Measurements from ENCODE around the gene PLAC1.

The PLAC1 gene

DNA sequence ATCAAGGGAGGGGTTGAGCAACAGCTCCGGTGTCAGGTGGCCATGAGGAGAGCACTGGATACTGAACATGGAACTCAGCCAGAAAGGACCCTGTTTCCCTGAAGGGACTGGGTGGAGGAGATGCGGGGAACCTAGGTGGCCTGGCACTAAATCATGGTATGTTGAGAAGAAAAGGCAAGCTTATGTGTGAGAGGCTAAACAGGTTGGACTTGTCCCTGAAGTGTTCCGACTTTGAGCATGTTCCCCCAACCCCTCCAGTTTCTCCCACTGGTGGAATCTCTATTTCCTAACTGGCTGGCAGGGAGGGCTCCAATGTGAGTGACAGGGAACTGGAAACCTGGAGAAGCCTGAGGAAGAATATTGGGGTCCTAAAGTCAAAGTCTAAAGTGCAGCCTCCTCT lies 69.5 kb downstream of the PLAC1 start:
- DNase-seq, result no peak

DNA sequence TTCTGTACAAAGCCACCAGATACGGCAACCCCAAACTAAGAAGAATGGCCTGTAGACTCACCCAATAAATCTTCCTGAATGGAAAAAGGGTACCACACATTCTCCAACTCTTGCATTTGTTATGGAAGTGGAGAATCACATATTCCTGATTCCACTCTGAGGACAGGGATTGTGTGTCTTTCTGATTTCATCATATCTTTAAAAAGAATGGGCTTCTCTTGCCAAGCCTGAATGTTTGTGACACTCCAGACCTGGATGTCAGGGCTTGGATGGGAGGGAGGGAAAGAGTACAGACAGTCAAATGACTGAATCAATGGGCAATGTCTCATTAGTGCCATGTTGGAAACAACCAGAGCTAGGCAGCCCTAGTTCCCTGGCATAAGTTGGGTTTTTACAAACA lies 77.4 kb downstream of the PLAC1 start:
- DNase-seq, result no peak

DNA sequence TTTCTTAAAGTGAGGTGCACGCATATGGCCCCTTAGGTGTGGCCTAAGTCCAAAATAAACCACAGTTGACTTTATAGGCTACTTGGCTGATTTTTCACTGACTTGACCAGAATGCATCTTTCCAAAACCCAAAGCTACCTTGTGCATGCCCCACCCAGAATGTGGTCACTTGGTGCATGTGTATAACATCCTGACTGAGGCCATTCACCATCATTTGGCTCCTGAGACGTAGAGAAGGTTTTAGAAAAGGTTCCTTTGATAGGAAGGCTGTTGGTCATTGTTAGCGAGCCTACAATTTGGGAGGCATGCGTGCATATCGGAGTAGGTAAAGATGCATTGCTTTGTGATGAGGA lies 84.6 kb downstream of the PLAC1 start:
- DNase-seq, result no peak

DNA sequence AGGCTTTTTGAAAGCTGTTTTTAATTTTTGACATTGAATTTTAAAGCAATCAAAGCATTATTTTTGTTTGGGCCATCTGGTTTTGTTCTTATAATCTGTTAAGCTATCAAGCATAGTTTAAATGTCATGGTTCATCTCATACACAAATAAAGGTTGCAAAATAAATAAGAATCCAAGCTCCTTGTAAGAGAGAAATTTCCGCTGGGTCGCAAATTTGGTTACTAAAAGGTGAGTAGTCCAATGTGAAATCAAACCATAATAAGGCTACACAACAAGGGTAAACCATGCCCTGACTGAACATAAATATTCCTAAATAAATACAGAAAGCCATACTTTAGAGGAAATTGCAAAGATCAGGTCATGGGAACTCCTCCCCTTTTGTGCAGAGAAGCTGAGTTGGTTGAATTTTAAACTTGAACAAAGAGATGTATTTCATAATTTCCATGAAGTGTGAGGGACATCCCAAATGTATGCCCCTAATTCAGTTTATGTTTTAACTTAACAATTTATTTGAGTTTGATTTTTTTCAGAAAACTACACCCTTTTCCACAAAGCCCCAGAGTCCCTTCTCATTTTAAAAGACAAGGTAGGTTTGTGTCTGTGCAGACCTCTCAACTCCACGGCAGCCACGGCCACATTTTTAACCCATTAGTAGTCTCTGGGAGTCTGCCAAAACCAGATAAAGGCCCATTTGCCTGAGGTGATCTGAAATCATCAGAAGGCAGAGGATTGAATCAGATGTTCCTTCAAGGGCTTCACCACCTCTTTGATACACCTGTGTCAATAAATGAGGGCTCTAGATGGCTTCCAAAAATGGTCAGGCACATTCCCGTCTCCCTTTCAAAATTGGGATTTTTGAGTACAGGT lies 85.2 kb downstream of the PLAC1 start:
- DNase-seq, result no peak

DNA sequence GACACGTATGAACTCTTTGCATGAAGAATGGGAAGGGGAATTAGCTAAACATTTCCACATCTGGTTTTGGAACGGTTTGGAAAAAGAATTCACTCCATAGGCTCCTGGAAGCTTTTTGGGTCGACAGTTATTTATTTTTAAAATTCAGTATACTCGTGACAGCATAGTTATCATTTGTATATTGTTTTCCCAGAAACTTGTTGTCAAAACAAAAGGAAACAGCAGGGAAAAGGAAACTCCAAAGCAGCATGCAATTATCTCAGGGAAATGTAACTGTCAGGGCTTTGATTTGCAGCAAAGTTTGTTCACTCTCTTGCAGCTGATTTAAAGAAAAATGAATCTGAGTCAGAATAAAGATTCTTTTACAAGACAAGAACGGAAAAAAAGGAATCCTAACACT lies 86.5 kb downstream of the PLAC1 start:
- no peak for DNase-seq

DNA sequence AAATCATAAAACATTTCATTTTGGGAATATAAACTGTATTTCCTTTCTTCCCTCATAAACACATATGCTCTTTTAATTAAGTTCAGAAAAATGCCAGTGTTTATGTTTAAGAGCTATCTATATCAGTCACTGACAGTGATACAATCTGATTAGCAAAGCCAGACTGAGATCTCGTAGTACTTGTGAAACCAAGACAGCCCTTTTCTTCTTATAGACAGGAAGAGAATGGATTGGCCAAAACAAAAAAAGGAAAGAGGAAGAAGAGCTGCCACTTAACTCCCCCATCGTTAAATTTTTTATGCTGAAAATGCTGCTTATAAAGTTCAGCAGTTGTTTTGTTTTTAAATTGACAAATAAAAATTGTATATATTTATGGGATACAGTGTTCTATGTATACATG lies 87.4 kb downstream of the PLAC1 start:
- no peak for DNase-seq

DNA sequence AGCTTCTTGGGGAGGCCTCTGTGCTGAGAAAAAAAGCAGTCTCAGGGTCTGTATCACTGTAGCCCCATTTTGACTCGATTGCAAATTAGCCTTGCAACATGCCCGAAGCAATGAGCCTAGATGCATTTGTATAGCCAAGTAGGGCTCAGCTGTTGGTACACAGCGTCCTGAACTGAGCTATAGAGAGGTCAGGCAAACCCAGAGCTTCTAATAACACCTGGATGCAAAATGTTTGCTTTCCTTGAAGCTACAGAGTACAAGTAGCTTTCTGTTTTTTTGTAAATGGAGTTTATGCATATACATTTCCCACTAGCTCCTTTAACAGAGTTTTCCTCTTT lies 87.8 kb downstream of the PLAC1 start:
- no peak for DNase-seq

DNA sequence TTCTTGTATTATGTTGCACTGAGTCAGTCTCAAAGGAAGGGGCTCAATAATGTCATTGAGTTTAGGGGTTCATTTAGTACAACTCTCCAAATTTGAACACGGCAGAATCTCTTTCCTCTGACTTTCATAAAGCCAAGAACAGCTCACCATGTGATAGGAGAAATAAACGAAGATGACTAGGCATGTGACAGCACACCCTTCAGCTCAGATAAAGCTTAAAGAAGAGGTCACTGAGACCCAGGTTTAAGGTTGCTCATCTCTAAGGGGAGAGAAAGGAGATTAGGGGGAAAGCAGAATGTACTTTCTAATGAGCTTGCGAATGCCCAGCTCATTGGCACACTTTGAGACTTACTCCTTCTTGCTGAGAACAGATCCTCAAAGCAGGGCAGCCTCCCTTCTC lies 89.0 kb downstream of the PLAC1 start:
- no peak for DNase-seq

DNA sequence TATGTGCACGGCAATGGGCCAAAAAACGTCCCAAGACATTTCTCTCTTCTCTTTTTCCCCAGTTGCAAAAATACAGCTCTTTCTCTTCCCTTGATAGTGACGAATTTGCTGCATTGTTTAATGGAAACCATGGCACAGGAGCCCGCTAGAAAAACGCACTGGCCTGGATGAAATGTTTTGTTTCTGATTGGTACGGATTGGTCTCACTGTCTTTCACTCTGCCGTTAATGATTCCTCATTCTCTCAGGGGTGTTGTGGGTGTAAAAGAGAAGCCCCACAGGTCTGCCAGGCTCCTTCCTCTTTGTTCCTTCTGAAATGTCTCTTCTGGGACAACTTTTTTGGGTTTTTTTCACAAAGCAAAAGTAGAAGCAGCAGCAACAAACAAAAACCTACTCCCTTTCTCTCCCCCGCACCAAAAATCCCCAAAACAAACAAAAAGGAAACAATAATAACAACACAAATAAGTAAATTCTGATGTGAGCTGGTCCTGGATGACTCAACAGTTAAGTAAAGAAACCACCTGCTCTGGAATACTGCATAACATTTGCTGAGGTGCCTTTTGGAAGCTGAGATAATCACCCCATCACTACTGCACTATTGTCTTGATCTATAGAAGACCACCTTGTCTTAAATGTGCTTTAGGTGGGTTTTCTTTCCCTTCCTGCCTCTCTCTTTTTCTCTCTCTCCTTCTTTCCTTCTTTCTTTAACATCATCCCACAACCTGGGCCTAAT lies 89.8 kb downstream of the PLAC1 start:
- DNase-seq, result no peak

DNA sequence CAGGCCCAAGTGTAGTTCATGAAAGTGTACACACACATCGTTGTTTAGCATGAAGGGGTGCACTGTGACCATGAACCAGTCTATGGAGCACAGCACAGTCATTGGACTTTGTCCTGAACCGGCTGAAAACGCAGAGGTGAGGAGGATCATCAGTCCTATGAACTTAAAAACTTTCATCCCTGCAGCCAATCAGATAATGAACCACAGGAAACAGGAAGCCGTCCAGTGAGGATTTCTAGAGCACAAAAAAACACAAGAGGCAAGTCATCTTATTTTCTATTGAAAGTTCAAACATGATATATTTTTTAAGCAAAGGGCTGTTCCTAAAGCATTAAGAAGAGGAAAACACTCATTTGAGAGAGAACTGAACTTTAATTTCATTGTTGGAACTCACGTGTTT lies 91.8 kb downstream of the PLAC1 start:
- DNase-seq, result no peak

DNA sequence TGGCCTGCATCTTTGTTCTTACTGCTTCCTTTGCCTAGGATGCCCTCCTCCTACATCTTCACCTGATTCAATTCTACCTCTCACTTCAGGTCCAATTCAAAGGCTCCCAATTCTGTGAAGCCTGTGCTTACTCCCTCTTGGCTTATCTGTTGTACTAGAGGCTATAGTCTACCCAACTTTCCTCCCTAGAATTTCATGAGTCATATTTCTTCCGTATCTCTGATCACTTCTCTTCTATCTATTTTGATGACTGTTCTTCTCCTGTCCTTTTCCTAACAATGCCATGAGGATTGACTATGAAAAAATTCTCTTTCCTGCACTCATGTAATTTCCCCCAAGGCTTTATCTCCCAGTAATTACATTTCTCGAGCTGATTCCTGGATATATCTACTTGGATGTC lies 96.3 kb downstream of the PLAC1 start:
- DNase-seq, result no peak

DNA sequence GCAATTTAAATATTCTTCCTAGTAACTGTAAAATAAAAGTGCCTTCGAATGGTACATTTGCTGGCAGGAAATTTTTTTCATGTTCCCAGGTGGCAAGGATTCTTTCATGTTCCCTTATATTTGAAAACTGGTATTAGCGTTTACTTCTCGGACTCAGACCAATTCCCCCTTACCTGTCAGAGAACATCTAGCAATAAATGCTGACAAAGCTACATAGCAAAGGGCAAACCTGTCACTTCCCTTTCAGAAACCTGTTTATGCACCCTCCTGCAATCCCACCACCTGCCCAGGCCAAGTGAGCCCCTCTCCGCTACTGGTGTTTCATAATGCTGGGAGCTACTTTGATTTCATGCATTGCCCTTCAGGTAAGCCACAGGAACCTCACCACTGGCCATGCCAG lies 100.1 kb downstream of the PLAC1 start:
- no peak for DNase-seq

DNA sequence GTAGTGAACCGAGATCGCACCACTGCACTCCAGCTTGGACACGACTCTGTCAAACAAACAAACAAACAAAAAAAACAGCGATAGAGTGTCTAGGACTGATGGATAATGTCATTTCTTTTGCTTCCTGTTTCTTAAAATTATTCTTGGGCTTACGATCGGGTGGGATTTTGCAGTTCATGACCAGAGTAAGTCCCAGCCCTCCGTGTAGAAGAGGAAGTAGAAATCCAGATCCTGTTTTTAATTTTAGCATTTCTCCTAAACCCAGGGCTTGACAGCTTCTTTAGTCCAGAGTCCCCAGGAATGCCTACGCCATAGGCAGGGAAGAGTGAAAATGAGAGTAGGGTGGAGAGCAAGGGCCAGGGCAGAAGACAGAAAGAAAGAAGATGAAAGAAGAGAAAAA lies 104.0 kb downstream of the PLAC1 start:
- DNase-seq, result no peak

DNA sequence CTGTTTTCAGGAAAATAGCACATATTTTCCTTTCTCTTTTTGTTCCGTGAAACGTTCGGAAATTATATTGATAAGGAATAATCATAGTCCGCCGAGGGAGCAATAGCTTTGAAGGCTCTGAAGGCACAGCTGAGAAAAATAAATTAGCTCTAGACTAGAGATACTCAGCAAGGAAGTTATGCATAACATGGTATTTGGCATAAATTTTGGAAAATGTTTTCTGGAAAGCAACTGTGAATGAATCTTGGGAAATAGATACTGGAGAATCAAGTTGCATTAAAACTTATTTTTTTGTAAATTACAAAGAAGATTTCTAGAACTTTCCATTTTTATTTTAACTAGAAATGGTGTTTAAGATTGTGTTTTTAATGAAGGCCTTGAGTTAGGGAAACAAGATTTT lies 105.9 kb downstream of the PLAC1 start:
- DNase-seq, result no peak

DNA sequence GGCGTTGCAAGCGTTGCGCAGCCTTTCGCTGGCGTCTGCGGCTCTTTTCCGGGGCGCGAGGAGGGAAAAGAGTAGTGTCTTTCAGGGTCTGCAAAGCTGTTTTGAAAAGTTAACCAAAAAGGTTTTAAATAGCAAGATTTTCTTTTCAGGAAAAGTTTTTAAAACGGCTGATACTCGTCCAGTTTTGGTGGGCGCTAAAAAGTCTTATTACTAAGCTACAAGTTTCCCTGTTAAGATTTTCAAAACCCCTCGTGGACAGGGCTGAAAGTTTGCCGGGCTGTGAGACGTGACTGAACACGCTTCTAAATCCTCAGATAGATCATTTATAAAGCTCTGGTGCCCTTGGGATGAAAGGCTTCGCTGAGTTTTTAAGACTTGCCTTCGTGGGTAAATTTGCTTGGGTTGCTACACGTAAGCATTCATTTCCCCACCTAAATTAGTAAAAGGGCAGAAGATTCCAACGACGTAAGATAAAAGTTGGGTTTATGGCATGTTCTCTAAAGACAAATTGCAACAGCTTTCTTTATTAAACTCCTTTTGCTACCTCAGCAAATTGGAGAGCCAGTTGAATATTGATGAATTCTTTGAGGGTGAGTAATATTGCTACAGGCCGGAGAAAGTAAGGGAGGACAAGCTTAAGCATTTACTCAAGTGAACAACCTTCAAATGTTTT lies 106.8 kb downstream of the PLAC1 start:
- DNase-seq, result no peak

DNA sequence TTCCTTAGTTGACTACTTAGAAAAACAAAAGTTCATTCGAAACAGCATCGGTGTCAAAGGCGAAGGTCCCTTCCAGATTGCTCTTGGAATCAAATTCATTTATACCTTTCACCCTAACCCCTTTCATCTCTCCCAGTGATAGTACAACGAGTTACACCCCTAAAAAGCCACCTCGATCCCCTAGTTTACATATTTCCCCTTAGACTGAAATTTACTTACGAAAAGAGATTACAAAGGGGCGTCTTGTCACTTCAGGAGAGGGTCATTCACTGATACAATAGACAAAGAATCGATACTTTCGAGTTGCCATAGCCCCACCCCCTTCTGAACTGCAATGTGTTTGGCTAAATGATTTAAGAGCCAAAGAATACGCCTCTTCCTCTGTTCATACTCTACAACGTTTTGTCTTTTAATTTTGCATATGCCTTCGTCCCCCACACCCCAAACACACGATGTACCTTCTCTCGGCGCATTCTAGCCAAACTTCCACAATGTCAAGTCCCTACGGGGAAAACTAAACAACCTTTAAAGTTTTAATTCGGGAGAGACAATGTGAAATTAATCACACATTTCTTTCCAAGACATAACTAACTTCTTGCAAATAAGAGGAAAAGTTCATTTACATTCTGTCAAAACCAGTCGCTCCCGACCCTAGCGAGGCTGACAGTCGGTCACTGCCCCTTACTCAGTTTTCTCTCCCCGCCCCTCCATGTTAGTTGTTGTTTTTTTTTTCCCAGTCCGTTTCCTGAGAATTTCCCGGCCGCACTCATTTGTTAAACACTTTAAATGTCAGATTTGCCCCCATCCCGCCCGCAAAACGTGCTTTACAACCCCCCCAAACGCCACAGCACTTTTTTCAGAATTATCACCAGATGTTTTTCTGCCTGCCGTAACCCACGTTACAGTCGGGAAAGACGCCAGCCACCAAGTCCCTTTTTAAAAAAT lies 109.7 kb downstream of the PLAC1 start:
- no peak for DNase-seq

DNA sequence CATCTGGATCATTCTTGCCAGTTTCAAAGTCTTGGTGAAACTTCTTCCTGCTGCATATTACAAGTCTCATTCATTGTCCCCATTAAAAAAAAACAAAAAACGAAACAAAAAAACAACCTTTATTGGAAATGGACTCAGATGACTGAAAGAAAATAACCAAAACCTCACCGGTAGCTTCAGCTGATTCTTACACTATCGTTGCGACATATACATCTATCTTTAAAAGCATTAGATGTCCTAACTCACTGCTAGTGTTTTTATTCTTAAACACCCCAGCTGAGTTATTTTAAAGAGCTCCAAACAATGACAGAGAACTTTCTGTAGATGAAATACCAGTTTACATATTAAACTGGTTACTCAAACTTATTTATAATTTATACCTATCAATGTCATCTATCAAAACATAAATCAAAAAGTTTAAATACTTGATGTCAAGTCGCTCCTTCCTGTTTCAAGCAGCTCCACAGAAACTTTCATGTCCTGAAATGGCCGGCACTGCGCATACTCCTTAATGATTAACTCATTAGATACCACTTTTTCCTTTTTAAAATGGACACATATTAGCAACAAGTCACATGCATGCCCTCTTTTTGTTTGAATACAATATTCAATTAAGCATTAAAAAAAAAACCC lies 111.1 kb downstream of the PLAC1 start:
- DNase-seq, result no peak

DNA sequence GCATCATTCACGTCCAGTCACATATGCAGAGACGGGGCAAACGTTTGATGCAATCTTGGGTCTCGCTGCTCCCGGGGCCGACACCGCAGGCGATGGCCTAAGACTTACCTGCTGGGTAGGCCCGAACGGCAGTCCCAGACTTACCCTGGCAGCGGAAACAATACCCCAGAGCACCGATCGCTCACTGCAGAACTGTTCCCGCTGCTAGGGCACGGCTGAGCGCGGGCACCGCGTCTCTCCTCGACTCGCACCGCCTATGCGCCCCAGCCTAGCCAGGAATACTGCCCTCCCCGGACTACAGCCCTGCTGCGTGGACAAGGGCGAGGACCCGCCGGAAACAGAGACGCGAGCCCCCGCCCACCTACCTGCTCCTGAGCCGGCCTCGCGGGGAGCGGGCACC lies 112.1 kb downstream of the PLAC1 start:
- DNase-seq, result no peak

DNA sequence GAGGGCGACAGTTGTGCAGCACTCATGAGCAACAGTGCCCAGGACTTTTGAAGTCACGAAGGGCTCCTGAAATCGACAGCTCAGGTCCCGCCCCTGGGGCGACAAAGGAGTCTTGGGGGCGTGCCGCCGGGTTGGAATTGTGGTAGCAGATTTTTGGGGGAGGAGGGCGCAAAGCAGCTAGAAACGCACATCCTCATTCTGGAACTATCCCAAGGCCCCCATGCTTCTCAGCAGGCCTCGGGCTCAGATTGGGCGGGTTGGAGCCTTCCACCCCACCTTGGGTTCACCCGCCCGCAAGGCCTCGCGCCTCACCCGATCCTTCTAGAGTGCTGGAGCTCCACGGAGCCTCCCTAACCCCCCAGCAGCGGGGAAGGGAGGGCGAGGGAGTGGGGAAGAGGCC lies 112.8 kb downstream of the PLAC1 start:
- DNase-seq, result no peak

DNA sequence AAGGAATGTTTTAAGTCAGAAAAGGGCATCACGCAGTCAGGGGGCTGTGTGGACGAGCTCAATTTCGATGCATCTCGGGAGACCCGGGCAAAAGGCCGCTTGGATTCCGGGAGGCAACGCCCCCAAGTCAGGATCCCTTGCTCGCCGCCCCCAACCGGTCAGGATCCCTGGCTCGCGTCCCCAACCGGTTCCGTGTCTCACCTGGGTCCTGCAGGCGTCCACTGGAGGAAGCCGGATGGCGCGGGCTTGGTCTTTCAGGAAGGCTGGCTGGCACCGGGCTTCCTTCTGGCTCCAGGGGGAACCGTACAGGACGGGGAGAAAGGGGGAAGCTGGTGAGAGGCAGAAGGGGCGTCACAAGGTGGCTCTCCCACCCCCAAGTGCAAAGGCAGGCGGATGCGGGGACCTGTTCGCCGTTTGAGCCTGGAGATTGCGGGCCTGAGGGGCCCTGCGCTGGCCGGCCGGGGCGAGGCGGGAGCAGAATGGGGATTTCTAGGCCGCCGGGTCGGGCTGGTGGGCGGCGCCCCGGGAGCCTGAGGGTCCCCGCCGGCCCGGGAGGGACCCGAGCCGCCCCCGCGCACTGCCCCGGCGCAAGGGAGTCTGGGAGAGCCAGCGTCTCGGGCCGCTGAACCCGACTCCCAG lies 113.6 kb downstream of the PLAC1 start:
- no peak for DNase-seq

DNA sequence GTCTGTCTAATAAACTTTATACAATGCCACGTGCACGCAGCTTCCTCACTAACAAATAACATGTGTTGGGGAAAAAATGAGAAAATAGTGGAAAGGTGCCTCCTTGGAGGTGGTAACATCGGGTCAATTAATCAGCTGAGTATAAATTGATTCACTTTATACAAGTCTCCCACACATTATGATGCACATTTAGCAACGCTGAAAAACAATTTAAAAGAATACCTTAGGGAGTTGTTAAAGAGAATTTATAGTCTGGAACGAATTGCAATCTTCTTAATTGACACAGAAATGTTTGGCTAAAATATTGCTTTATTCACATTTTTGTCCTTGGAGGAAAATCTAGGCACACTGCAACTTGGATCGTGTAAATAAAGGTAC lies 114.1 kb downstream of the PLAC1 start:
- DNase-seq, result no peak
